ENCODE measurements around the gene PLAAT5.

PLAAT5 gene

GRCh38 chr11:63511048-63511748 is 20.2 kb upstream of the PLAAT5 start:
- DNase-seq: no peak

- no peak for DNase-seq
Measured at GRCh38 chr11:63510360-63511047, 19.5 kb upstream of the PLAAT5 start.

GRCh38 chr11:63508745-63509144 is 17.8 kb upstream of the PLAAT5 start:
- DNase-seq: no peak

GRCh38 chr11:63508009-63508408 is 17.0 kb upstream of the PLAAT5 start:
- DNase-seq: no peak

GRCh38 chr11:63507511-63507910 is 16.5 kb upstream of the PLAAT5 start:
- DNase-seq: no peak

- DNase-seq: no peak
Measured at GRCh38 chr11:63506876-63507275, 15.9 kb upstream of the PLAAT5 start.

- no peak for DNase-seq
Measured at GRCh38 chr11:63505857-63506528, 15.0 kb upstream of the PLAAT5 start, which contains the start of gene LGALS12. Gene LGALS12 (plus strand): TSS chr11:63506084. CDS start chr11:63506459, 375 bp downstream.

- DNase-seq: no peak
Measured at GRCh38 chr11:63504933-63505586, 14.1 kb upstream of the PLAAT5 start.

- no peak for DNase-seq
Measured at GRCh38 chr11:63504054-63504453, 13.1 kb upstream of the PLAAT5 start.

- no peak for DNase-seq
Measured at GRCh38 chr11:63503492-63503891, 12.5 kb upstream of the PLAAT5 start.

- no peak for DNase-seq
Measured at GRCh38 chr11:63502252-63502820, 11.4 kb upstream of the PLAAT5 start.

GRCh38 chr11:63501236-63501635 is 10.3 kb upstream of the PLAAT5 start:
- DNase-seq: no peak

GRCh38 chr11:63499874-63500273 is 8.9 kb upstream of the PLAAT5 start:
- no peak for DNase-seq

GRCh38 chr11:63494975-63495374 is 4.0 kb upstream of the PLAAT5 start:
- no peak for DNase-seq

GRCh38 chr11:63493127-63493526 is 2.2 kb upstream of the PLAAT5 start:
- DNase-seq: no peak

GRCh38 chr11:63492441-63492840 is 1.5 kb upstream of the PLAAT5 start:
- no peak for DNase-seq

- DNase-seq: no peak
Measured at GRCh38 chr11:63491636-63492372, 837 bp upstream of the PLAAT5 start.

GRCh38 chr11:63491240-63491587 is 247 bp upstream of the PLAAT5 start:
- DNase-seq: no peak

- DNase-seq: no peak
Measured at GRCh38 chr11:63489879-63490278, 1.1 kb downstream of the PLAAT5 start.

- no peak for DNase-seq
Measured at GRCh38 chr11:63488789-63489188, 2.2 kb downstream of the PLAAT5 start.

GRCh38 chr11:63485777-63486176 is 5.2 kb downstream of the PLAAT5 start:
- no peak for DNase-seq

- no peak for DNase-seq
Measured at GRCh38 chr11:63480039-63480438, 10.9 kb downstream of the PLAAT5 start.

All from stimulated activated CD8-positive, alpha-beta memory T cell treated with anti-CD3 and anti-CD28 coated beads, Interleukin-4, amount 100 ng/mL, for 48 hours (primary cell).